ENCODE results near the gene RERG.

The RERG gene

DNA sequence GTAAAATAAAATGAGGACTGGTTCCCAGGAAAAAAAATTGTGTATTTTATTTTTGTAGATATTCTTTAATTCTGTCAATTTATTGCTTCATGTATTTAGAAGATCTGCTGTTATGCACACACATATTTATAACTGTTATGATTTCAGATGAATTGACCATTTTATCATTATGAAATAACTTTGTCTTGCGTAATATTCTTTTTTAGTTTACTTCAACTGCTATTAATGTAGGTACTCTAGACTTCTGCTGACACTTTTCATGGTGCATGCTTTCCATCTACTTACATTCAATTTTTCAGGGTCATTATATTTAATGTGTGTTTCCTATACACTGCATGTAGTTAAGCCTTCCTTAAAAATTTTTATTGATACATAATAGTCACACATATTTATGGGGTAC lies 162.1 kb downstream of the RERG start:
- no peaks in the 10 kb centered on the region for H3K4me1 ChIP-seq (ENCODE audit: control insufficient read depth in 1 of 2, insufficient read depth in 2 of 2, low read length in 2 of 2)
- no peak overlapping the region for H3K4me3 ChIP-seq (ENCODE audit: low read depth in 1 of 2, low read length in 2 of 2)
- H3K36me3 ChIP-seq (ENCODE audit: control insufficient read depth in 1 of 2, insufficient read depth in 2 of 2, low read length in 2 of 2): no peaks in the 10 kb centered on the region
- no peaks in the 10 kb centered on the region for H3K27me3 ChIP-seq (ENCODE audit: low read depth, low read length)
- no peak overlapping the region for H3K27ac ChIP-seq (ENCODE audit: low read length)
- H3K9me3 ChIP-seq (ENCODE audit: control insufficient read depth in 1 of 2, low read length in 2 of 2): no peaks in the 10 kb centered on the region

Data from muscle layer of duodenum (tissue), 2 donors.